ENCODE results near the gene EFNA4. TPM values are rescaled to one million over a fixed set of nuclear protein-coding genes. Genes with fewer than 3 reads are reported as not detected.

The EFNA4 gene
- total RNA-seq, 1 donor from 2014 or later: 11.8 TPM

DNA sequence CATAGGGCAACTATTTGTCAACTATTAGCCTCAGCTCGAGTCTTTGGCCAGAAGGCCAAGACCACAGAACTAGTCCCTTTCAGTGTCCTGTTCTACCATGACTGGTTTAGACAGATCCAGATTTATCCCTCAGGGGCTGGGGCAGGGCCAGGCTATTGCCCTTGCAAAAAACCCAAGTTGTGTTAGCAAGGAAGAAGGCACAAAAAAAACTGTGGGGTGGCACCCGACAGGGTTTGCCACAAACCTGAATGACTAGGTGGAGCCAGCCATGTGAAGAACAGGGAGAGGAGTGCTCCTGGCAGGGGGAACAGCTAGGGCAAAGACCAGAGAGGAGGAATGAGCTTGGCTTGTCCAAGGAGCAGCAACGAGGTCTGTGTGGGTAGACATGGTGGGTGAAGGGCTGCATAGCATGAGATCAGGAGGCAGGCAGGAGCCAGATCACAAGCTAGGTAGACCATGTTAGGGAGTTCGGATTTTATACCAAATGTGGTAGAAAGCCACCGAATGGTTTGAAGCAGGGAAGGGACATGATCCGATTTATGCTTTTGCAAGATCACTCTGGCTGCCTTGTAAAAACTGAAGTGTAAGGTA lies 25.6 kb upstream of the EFNA4 start:
- Mint-ChIP-seq H3K4me3 (ENCODE audit: unreplicated experiment) (no peak overlapping the region), H3K4me1 (ENCODE audit: low read depth, unreplicated experiment) (peaks cover 13% of the 10 kb centered on the region), H3K27ac (ENCODE audit: unreplicated experiment) (no peak overlapping the region), H3K36me3 (ENCODE audit: low read depth, unreplicated experiment) (peaks cover 8% of the 10 kb centered on the region), H3K9me3 (ENCODE audit: unreplicated experiment) (peaks cover 2% of the 10 kb centered on the region), H3K27me3 (ENCODE audit: low read depth, unreplicated experiment) (peaks cover 25% of the 10 kb centered on the region)
- no peak for DNase-seq (ENCODE audit: low read depth)
- FAIRE-seq: no peak
- Histone ChIP-seq H3K27me3 (ENCODE audit: insufficient read depth, low read length) (peaks cover 10% of the 10 kb centered on the region), H3K9ac (ENCODE audit: low read length) (no peak overlapping the region), H3K4me2 (ENCODE audit: low read length) (no peak overlapping the region), H2AFZ (ENCODE audit: low read depth, low read length) (no peak overlapping the region), H3K79me2 (ENCODE audit: insufficient read depth, low read length) (no peaks in the 10 kb centered on the region), H3K4me3 (ENCODE audit: insufficient read depth, low read depth, low read length) (no peak overlapping the region), H4K20me1 (ENCODE audit: insufficient read depth, low read length) (no peaks in the 10 kb centered on the region), H3K9me3 (ENCODE audit: insufficient read depth, low read depth, low read length) (no peaks in the 10 kb centered on the region), H3K36me3 (ENCODE audit: insufficient read depth, low read length) (no peaks in the 10 kb centered on the region), H3K27ac (ENCODE audit: low read depth, low read length) (no peak overlapping the region), H3K4me1 (ENCODE audit: insufficient read depth, low read length) (peaks cover 4% of the 10 kb centered on the region)
- TF ChIP-seq, protein P1, sequence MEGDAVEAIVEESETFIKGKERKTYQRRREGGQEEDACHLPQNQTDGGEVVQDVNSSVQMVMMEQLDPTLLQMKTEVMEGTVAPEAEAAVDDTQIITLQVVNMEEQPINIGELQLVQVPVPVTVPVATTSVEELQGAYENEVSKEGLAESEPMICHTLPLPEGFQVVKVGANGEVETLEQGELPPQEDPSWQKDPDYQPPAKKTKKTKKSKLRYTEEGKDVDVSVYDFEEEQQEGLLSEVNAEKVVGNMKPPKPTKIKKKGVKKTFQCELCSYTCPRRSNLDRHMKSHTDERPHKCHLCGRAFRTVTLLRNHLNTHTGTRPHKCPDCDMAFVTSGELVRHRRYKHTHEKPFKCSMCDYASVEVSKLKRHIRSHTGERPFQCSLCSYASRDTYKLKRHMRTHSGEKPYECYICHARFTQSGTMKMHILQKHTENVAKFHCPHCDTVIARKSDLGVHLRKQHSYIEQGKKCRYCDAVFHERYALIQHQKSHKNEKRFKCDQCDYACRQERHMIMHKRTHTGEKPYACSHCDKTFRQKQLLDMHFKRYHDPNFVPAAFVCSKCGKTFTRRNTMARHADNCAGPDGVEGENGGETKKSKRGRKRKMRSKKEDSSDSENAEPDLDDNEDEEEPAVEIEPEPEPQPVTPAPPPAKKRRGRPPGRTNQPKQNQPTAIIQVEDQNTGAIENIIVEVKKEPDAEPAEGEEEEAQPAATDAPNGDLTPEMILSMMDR (IDR thresholded peaks at IDR 0.05; ENCODE audit: insufficient read depth, low read depth, low read length): no peak
- TF ChIP-seq EZH2 (IDR thresholded peaks at IDR 0.05; ENCODE audit: insufficient read depth, low read length): no peak

DNA sequence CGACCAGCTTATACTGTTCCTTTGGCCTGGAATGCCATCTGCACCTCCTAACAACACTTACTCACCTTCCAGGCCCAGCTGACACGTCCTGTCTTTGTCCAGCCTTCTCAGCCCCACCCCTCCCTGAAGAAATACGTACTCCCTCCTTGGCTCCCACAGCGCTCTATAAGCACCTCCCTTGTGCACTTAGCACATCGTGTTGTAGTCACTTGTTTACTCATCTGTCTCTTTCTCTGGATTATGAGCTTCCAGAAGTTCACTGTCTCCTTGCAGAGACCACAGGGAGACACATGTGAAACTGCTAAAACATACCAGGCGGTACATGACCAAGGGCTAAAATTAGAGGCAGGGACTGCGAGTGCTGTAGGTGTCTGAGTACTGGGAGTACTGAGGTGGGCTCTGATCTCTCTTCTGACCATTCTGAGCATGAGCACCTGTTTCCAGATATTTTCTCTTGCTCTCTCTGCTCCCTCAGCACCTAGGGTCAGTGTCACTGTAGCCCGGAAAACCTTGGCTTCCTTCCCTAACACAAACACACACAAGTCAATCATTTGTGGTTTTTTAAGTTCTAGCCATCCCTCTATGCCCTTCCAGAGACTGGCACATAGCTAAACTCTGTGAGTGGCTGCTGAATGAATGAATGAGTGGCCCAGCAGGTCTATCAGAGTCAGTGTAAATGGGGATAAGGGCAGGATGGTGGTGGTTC lies 24.8 kb upstream of the EFNA4 start:
- Histone ChIP-seq H3K27ac (ENCODE audit: low read depth, low read length) (no peak overlapping the region), H3K9me3 (ENCODE audit: insufficient read depth, low read depth, low read length) (no peaks in the 10 kb centered on the region), H3K4me2 (ENCODE audit: low read length) (no peak overlapping the region), H3K4me1 (ENCODE audit: insufficient read depth, low read length) (peaks cover 4% of the 10 kb centered on the region), H3K36me3 (ENCODE audit: insufficient read depth, low read length) (no peaks in the 10 kb centered on the region), H3K79me2 (ENCODE audit: insufficient read depth, low read length) (no peaks in the 10 kb centered on the region), H4K20me1 (ENCODE audit: insufficient read depth, low read length) (no peaks in the 10 kb centered on the region), H2AFZ (ENCODE audit: low read depth, low read length) (no peak overlapping the region), H3K4me3 (ENCODE audit: insufficient read depth, low read depth, low read length) (no peak overlapping the region), H3K9ac (ENCODE audit: low read length) (no peak overlapping the region), H3K27me3 (ENCODE audit: insufficient read depth, low read length) (peaks cover 10% of the 10 kb centered on the region)
- Mint-ChIP-seq H3K9me3 (ENCODE audit: unreplicated experiment) (peaks cover 2% of the 10 kb centered on the region), H3K4me3 (ENCODE audit: unreplicated experiment) (no peak overlapping the region), H3K27me3 (ENCODE audit: low read depth, unreplicated experiment) (peaks cover 23% of the 10 kb centered on the region), H3K36me3 (ENCODE audit: low read depth, unreplicated experiment) (peaks cover 8% of the 10 kb centered on the region), H3K4me1 (ENCODE audit: low read depth, unreplicated experiment) (peaks cover 13% of the 10 kb centered on the region), H3K27ac (ENCODE audit: unreplicated experiment) (peak overlapping the region; percentile 28)
- FAIRE-seq: no peak
- peak; percentile 10 for DNase-seq (ENCODE audit: low read depth)
- TF ChIP-seq, protein P1 (IDR thresholded peaks at IDR 0.05; ENCODE audit: insufficient read depth, low read depth, low read length): no peak
- TF ChIP-seq EZH2 (IDR thresholded peaks at IDR 0.05; ENCODE audit: insufficient read depth, low read length): no peak

DNA sequence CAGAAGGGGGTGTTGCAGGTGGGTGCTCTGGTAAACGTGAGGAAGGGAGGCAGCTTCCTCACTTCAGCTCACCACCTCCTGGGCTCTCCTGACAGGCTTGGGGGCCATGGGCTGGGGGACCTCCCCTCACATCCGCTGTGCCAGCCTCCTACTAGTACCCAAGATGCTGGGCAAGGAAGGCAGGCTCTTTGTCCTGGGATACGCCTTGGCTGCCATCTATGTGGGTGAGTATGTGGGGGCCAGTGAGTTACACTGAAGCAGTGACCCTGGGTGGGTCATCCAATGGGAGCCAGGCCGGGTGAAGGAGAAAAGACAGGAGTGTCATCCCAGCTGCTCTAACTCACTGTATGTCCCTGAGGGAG lies 24.3 kb upstream of the EFNA4 start:
- H3K27me3 ChIP-seq (ENCODE audit: insufficient read depth, low read length): peaks cover 10% of the 10 kb centered on the region
- H4K20me1 ChIP-seq (ENCODE audit: insufficient read depth, low read length): no peaks in the 10 kb centered on the region
- no peaks in the 10 kb centered on the region for H3K36me3 ChIP-seq (ENCODE audit: insufficient read depth, low read length)
- Mint-ChIP-seq H3K36me3 (ENCODE audit: low read depth, unreplicated experiment) (peaks cover 4% of the 10 kb centered on the region), H3K27me3 (ENCODE audit: low read depth, unreplicated experiment) (peaks cover 19% of the 10 kb centered on the region), H3K9me3 (ENCODE audit: unreplicated experiment) (peaks cover 2% of the 10 kb centered on the region), H3K27ac (ENCODE audit: unreplicated experiment) (no peak overlapping the region), H3K4me1 (ENCODE audit: low read depth, unreplicated experiment) (peaks cover 13% of the 10 kb centered on the region), H3K4me3 (ENCODE audit: unreplicated experiment) (no peak overlapping the region)
- no peak overlapping the region for H3K4me3 ChIP-seq (ENCODE audit: insufficient read depth, low read depth, low read length)
- FAIRE-seq (no peak), DNase-seq (ENCODE audit: low read depth) (no peak)
- H3K79me2 ChIP-seq (ENCODE audit: insufficient read depth, low read length): no peaks in the 10 kb centered on the region
- peaks cover 4% of the 10 kb centered on the region for H3K4me1 ChIP-seq (ENCODE audit: insufficient read depth, low read length)
- H3K9me3 ChIP-seq (ENCODE audit: insufficient read depth, low read depth, low read length): no peaks in the 10 kb centered on the region
- H2AFZ ChIP-seq (ENCODE audit: low read depth, low read length): no peak overlapping the region
- H3K4me2 ChIP-seq (ENCODE audit: low read length): no peak overlapping the region
- H3K27ac ChIP-seq (ENCODE audit: low read depth, low read length): no peak overlapping the region
- TF ChIP-seq EZH2 (IDR thresholded peaks at IDR 0.05; ENCODE audit: insufficient read depth, low read length): no peak
- TF ChIP-seq, protein P1 (IDR thresholded peaks at IDR 0.05; ENCODE audit: insufficient read depth, low read depth, low read length): no peak
- H3K9ac ChIP-seq (ENCODE audit: low read length): no peak overlapping the region
